ENCODE measurements around the gene LACTB. TPM values are rescaled to one million over a fixed set of nuclear protein-coding genes. Genes with fewer than 3 reads are reported as not detected.

Gene LACTB
- total RNA-seq, 4 donors from 2014 or later: 35.4 to 41.1 (median 38.6) TPM

GRCh38 chr15:63083541-63083940 lies 38.1 kb upstream of the LACTB start:
- no peak overlapping the region for H3K4me3 ChIP-seq
- ATAC-seq (no peak), DNase-seq (no peak)
- intact Hi-C loops (cut with DNase I; ENCODE audit: low total_unique reads) (no loop called here), in situ Hi-C loops (cut with MboI; ENCODE audit: low sequenced_read_pairs in 4 of 4) (no loop called here)
- no peaks in the 10 kb centered on the region for H3K36me3 ChIP-seq
- TF ChIP-seq CTCF (IDR thresholded peaks at IDR 0.05 in 4 of 5, conservative IDR thresholded peaks at IDR 0.05 in 1 of 5): no peak
- no peak for TF ChIP-seq POLR2A (IDR thresholded peaks at IDR 0.05)
- H3K9me3 ChIP-seq: no peaks in the 10 kb centered on the region
- no peaks in the 10 kb centered on the region for H3K27me3 ChIP-seq
- no peak overlapping the region for H3K27ac ChIP-seq
- peaks cover 9 to 15% of the 10 kb centered on the region in 2 donors for H3K4me1 ChIP-seq

DNA sequence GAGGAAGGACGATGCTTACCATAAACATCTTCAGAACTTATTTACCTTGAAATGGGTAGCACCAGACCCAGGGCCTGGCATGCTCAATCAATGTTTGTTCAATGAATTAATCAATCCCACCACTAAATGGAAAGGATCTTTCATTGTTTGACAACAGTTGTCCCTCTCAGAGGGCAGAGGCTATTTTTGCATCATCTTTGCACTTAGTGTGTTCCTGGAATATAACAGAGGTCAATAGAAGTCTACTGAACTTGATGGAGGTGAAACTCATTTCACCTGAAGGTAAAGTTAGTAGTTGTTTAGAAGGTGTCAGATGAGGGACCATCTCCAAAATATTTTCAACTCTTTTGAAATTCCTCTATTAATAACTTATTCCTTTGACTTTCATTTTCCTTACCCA lies 36.9 kb upstream of the LACTB start:
- in situ Hi-C loops (cut with MboI; ENCODE audit: low sequenced_read_pairs in 4 of 4): loop anchor here in 1 of 4 donors (5.0 kb wide), 1 partner anchor 33 kb away; no protein-coding TSS in a partner anchor
- no peaks in the 10 kb centered on the region for H3K9me3 ChIP-seq
- ATAC-seq: no peak
- H3K36me3 ChIP-seq: no peaks in the 10 kb centered on the region
- H3K4me3 ChIP-seq: no peak overlapping the region
- no peaks in the 10 kb centered on the region for H3K27me3 ChIP-seq
- no peak for DNase-seq
- no peak overlapping the region for H3K27ac ChIP-seq
- peaks cover 9 to 14% of the 10 kb centered on the region in 2 donors for H3K4me1 ChIP-seq
- TF ChIP-seq POLR2A (IDR thresholded peaks at IDR 0.05) (no peak), CTCF (IDR thresholded peaks at IDR 0.05 in 4 of 5, conservative IDR thresholded peaks at IDR 0.05 in 1 of 5) (no peak)
- intact Hi-C loops (cut with DNase I; ENCODE audit: low total_unique reads): no loop called here

DNA sequence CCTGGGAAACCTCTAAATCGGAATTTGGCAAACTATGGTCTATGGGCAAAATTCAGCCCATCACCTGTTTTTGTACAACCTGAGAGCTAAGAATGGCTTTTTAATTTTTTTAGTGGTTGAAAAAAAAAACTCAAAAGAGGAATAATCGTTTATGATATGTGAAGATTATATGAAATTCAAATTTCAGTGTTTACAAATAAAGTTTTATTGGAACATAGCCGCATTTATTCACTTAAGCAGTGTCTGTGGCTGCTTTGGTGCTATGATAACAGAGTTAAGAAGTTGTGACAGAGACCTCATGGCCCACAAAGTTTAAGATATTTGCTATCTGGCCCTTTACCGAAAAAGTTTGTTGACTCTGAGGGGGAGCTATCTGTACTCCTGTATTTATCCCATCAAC lies 36.4 kb upstream of the LACTB start:
- ATAC-seq (no peak), DNase-seq (no peak)
- Histone ChIP-seq H3K27ac (no peak overlapping the region), H3K4me1 (peaks cover 5 to 9% of the 10 kb centered on the region in 2 donors), H3K4me3 (no peak overlapping the region), H3K27me3 (no peaks in the 10 kb centered on the region), H3K9me3 (no peaks in the 10 kb centered on the region), H3K36me3 (no peaks in the 10 kb centered on the region)
- in situ Hi-C loops (cut with MboI; ENCODE audit: low sequenced_read_pairs in 4 of 4): loop anchor here in 1 of 4 donors (5.0 kb wide), 1 partner anchor 33 kb away; no protein-coding TSS in a partner anchor
- intact Hi-C loops (cut with DNase I; ENCODE audit: low total_unique reads): no loop called here
- TF ChIP-seq POLR2A (IDR thresholded peaks at IDR 0.05) (no peak), CTCF (IDR thresholded peaks at IDR 0.05 in 4 of 5, conservative IDR thresholded peaks at IDR 0.05 in 1 of 5) (no peak)

DNA sequence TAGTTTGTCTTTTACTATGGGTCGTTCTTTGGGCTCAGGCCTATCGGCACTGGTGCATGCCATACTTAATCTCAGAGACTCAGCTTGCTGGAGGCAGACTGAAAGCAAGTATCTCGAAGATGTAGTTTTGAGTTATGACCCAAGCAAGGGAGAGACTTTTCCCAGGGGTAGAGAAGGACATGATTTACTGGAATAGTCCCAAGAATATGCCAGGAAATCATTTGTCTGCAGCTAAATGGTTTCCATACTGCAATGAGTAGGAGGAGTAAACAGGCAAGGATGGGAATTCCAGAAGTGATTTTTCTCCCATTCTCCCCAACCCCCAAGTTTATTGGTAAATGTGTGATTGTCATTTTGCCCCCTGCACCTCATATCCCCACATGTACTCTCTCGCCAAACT lies 35.4 kb upstream of the LACTB start:
- no peak for DNase-seq
- no peaks in the 10 kb centered on the region for H3K9me3 ChIP-seq
- intact Hi-C loops (cut with DNase I; ENCODE audit: low total_unique reads): no loop called here
- no peak for ATAC-seq
- H3K4me1 ChIP-seq: peaks cover 0 to 4% of the 10 kb centered on the region in 2 donors
- no peak overlapping the region for H3K4me3 ChIP-seq
- H3K27ac ChIP-seq: no peak overlapping the region
- H3K36me3 ChIP-seq: no peaks in the 10 kb centered on the region
- no peaks in the 10 kb centered on the region for H3K27me3 ChIP-seq
- TF ChIP-seq POLR2A (IDR thresholded peaks at IDR 0.05) (no peak), CTCF (IDR thresholded peaks at IDR 0.05 in 4 of 5, conservative IDR thresholded peaks at IDR 0.05 in 1 of 5) (no peak)
- in situ Hi-C loops (cut with MboI; ENCODE audit: low sequenced_read_pairs in 4 of 4): loop anchor here in 1 of 4 donors (5.0 kb wide), 1 partner anchor 34 kb away; no protein-coding TSS in a partner anchor

- intact Hi-C loops (cut with DNase I; ENCODE audit: low total_unique reads) (no loop called here), in situ Hi-C loops (cut with MboI; ENCODE audit: low sequenced_read_pairs in 4 of 4) (loop anchor here in 1 of 4 donors (5.0 kb wide), 1 partner anchor 35 kb away; no protein-coding TSS in a partner anchor)
- no peaks in the 10 kb centered on the region for H3K27me3 ChIP-seq
- no peaks in the 10 kb centered on the region for H3K36me3 ChIP-seq
- ATAC-seq (no peak), DNase-seq (no peak)
- H3K4me3 ChIP-seq: no peak overlapping the region
- TF ChIP-seq CTCF (IDR thresholded peaks at IDR 0.05 in 4 of 5, conservative IDR thresholded peaks at IDR 0.05 in 1 of 5) (no peak), POLR2A (IDR thresholded peaks at IDR 0.05) (no peak)
- H3K27ac ChIP-seq: no peak overlapping the region
- no peaks in the 10 kb centered on the region for H3K9me3 ChIP-seq
- H3K4me1 ChIP-seq: peaks cover 0 to 4% of the 10 kb centered on the region in 2 donors
Measured at GRCh38 chr15:63086947-63087346, 34.7 kb upstream of the LACTB start.
